ENCODE data around the gene PLSCR1. TPM values are rescaled to one million over a fixed set of nuclear protein-coding genes. Genes with fewer than 3 reads are reported as not detected.

The PLSCR1 gene
- total RNA-seq, 2 donors from 2014 or later = 189 to 250 TPM

DNA sequence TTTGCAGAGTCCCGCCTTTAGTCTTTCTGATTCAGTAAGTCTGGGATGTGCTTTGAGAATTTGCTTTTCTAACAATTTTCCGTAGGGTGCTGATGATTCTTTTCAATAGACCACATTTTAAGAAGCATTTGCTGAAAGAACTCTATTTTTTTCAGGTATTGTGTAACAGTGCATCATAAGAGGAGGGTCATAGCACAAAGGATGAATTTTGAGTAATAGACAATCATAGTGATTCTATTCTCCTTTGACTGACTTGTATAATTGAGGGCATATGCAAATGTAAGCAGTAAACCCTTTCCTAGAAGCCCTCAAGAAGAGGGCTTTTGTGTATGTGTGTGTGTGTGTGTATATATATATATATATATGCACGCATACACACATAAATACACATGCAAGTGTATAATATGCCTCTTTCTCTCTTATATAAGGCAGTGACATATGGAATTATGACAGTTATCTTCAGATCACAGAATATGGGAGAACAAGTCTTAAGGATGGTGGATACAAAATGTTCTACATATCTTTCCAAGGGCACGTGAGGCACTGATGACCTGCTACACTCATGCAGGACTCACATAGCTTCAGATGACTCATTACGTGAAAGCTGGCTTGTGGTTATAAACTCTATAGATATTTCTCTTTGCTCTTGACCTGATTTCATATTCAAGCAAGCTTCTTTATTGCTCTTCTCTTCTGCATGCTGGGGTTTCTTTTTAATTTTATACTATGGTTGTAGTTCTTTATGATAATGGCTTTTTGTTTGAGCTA lies 6.5 kb upstream of the PLSCR1 start:
- no peaks in the 10 kb centered on the region for H3K27me3 ChIP-seq (ENCODE audit: control insufficient read depth, insufficient read depth, low read length, poor library complexity, severe bottlenecking)
- Mint-ChIP-seq H3K4me3 (no peak overlapping the region), H3K9me3 (peaks cover 8% of the 10 kb centered on the region), H3K27me3 (ENCODE audit: insufficient read depth) (no peaks in the 10 kb centered on the region), H3K36me3 (ENCODE audit: low read depth) (no peaks in the 10 kb centered on the region), H3K4me1 (peaks cover 15% of the 10 kb centered on the region), H3K27ac (no peak overlapping the region)
- 92% methylated on average over 2 to 4 of the region's 5 CpGs for WGBS, 2 experiments (ENCODE audit: insufficient coverage in 1 of 2, insufficient read length in 1 of 2)
- no peak overlapping the region for H3K27ac ChIP-seq (ENCODE audit: low read depth, low read length)
- no peak for DNase-seq
- H3K4me3 ChIP-seq (ENCODE audit: low read length) = no peak overlapping the region
- no peak overlapping the region for H3K9ac ChIP-seq (ENCODE audit: extremely low read depth, low read length, poor library complexity, severe bottlenecking)
- H3K4me1 ChIP-seq (ENCODE audit: control insufficient read depth, insufficient read depth, low read length) = no peaks in the 10 kb centered on the region
- H3K36me3 ChIP-seq (ENCODE audit: control insufficient read depth, insufficient read depth, low read length) = no peaks in the 10 kb centered on the region
- peaks cover 12% of the 10 kb centered on the region for H3K9me3 ChIP-seq (ENCODE audit: control insufficient read depth, low read length)
- TF ChIP-seq, protein P1, sequence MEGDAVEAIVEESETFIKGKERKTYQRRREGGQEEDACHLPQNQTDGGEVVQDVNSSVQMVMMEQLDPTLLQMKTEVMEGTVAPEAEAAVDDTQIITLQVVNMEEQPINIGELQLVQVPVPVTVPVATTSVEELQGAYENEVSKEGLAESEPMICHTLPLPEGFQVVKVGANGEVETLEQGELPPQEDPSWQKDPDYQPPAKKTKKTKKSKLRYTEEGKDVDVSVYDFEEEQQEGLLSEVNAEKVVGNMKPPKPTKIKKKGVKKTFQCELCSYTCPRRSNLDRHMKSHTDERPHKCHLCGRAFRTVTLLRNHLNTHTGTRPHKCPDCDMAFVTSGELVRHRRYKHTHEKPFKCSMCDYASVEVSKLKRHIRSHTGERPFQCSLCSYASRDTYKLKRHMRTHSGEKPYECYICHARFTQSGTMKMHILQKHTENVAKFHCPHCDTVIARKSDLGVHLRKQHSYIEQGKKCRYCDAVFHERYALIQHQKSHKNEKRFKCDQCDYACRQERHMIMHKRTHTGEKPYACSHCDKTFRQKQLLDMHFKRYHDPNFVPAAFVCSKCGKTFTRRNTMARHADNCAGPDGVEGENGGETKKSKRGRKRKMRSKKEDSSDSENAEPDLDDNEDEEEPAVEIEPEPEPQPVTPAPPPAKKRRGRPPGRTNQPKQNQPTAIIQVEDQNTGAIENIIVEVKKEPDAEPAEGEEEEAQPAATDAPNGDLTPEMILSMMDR (conservative IDR thresholded peaks at IDR 0.05) = no peak

DNA sequence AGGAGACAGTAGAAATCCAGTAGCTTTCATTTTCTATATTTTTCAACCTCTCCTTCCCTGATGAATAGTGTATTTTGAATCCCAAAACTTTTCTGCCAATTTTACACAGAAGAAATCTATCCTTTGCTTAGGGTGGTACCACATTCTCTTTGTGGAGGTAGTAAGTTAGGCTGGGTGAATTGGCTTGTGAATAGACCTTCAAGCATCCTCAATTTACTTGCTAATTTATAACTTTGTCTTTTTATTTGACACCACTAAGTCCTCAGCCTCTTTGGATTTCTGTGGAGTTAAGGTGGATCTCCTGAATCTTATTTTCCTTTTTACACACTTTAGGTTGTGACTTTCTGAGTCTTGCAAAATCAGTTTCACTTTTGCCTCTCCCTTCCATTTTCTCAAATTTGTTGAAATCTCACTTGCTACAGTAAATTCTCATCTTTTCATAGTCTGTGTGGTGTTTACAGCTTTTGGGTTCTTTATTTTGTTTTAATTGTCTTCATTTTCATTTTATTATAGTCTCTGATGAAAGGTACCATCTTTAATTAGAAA lies 5.7 kb upstream of the PLSCR1 start:
- DNase-seq = no peak
- no peak overlapping the region for H3K4me3 ChIP-seq (ENCODE audit: low read length)

DNA sequence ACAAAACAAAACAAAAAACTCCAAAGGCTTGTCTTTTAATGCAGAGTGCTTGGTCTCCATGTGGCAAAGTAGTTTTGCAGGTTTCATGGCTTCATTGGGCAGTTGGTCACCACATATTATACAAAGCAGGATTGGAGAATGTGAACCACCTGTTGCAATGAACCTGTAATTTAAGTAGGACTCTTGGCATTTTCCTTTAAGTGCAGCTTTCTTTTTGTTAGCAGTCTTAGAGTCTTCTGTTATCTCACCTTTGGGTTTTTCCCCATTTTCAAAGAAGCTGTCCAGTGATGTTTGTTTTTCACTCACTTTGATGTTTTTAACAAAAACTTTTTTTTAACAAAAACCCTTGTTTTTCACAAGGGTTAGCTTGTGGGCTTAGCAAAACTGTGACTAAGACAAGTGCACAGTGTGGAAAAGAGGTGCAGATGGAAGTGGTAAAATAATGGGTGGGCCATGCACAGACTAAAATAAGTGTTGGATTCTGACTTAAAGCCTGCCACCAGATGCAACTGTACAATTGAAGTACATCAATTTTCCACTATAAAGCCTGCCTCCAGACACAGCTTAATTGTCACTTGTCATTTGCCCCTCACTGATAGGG lies 2.9 kb upstream of the PLSCR1 start:
- DNase-seq = no peak

More for the DNA sequence above, 5.7 kb upstream of the PLSCR1 start:
- H3K9me3 Mint-ChIP-seq = peaks cover under 1% of the 10 kb centered on the region
- Histone ChIP-seq H3K4me1 (ENCODE audit: control insufficient read depth, insufficient read depth, low read length) (no peaks in the 10 kb centered on the region), H3K36me3 (ENCODE audit: control insufficient read depth, insufficient read depth, low read length) (no peaks in the 10 kb centered on the region), H3K9ac (ENCODE audit: extremely low read depth, low read length, poor library complexity, severe bottlenecking) (no peak overlapping the region), H3K27ac (ENCODE audit: low read depth, low read length) (no peak overlapping the region), H3K27me3 (ENCODE audit: control insufficient read depth, insufficient read depth, low read length, poor library complexity, severe bottlenecking) (no peaks in the 10 kb centered on the region), H3K9me3 (ENCODE audit: control insufficient read depth, low read length) (peaks cover 4% of the 10 kb centered on the region)
- no peak overlapping the region for H3K4me3 Mint-ChIP-seq
- peaks cover 15% of the 10 kb centered on the region for H3K4me1 Mint-ChIP-seq
- TF ChIP-seq, protein P1 (conservative IDR thresholded peaks at IDR 0.05) = no peak
- H3K36me3 Mint-ChIP-seq (ENCODE audit: low read depth) = no peaks in the 10 kb centered on the region
- no peak overlapping the region for H3K27ac Mint-ChIP-seq
- no peaks in the 10 kb centered on the region for H3K27me3 Mint-ChIP-seq (ENCODE audit: insufficient read depth)

More for the DNA sequence above, 2.9 kb upstream of the PLSCR1 start:
- no peaks in the 10 kb centered on the region for H3K9me3 ChIP-seq (ENCODE audit: control insufficient read depth, low read length)
- H3K27me3 ChIP-seq (ENCODE audit: control insufficient read depth, insufficient read depth, low read length, poor library complexity, severe bottlenecking) = no peaks in the 10 kb centered on the region
- H3K4me3 ChIP-seq (ENCODE audit: low read length) = no peak overlapping the region
- Mint-ChIP-seq H3K27ac (no peak overlapping the region), H3K27me3 (ENCODE audit: insufficient read depth) (no peaks in the 10 kb centered on the region), H3K9me3 (no peaks in the 10 kb centered on the region), H3K4me3 (no peak overlapping the region), H3K36me3 (ENCODE audit: low read depth) (peaks cover 4% of the 10 kb centered on the region), H3K4me1 (peaks cover 13% of the 10 kb centered on the region)
- no peak overlapping the region for H3K9ac ChIP-seq (ENCODE audit: extremely low read depth, low read length, poor library complexity, severe bottlenecking)
- H3K4me1 ChIP-seq (ENCODE audit: control insufficient read depth, insufficient read depth, low read length) = no peaks in the 10 kb centered on the region
- TF ChIP-seq, protein P1 (conservative IDR thresholded peaks at IDR 0.05) = no peak
- no peaks in the 10 kb centered on the region for H3K36me3 ChIP-seq (ENCODE audit: control insufficient read depth, insufficient read depth, low read length)
- H3K27ac ChIP-seq (ENCODE audit: low read depth, low read length) = no peak overlapping the region

All from endodermal cell (in vitro differentiated cells).